Liver (tissue), 9 donors: ENCODE measurements around the gene TRIM25. TPM values are rescaled to one million over a fixed set of nuclear protein-coding genes. Genes with fewer than 3 reads are reported as not detected.
A peak's percentile ranks its signal among the peaks of the same experiment; 100 is the strongest.

ENCODE experiments used
- DNase-seq: peaks from one replicate; pipeline ENCODE4 v3.0.0-alpha.2; 2017; ENCODE audit warnings: low spot score
- H3K27ac ChIP-seq, 2 donors: one replicate each; pipeline ENCODE4 v1.7.0; 2013; ENCODE audit warnings: inconsistent platforms in 2 of 2, low read length in 2 of 2, control low read depth in 1 of 2, low read depth in 1 of 2, mild to moderate bottlenecking in 1 of 2
- H3K27me3 ChIP-seq, 4 donors: one replicate each; pipeline versions ENCODE4 v1.6.1 to v1.7.0; 2013; ENCODE audit warnings: low read length in 3 of 4, inconsistent platforms in 1 of 4, mild to moderate bottlenecking in 1 of 4, moderate library complexity in 1 of 4; ENCODE audit not compliant: control insufficient read depth in 4 of 4, insufficient read depth in 4 of 4
- H3K36me3 ChIP-seq, 4 donors: one replicate each; pipeline versions ENCODE4 v1.6.1 to v1.7.0; 2013; ENCODE audit warnings: low read length in 3 of 4, mild to moderate bottlenecking in 3 of 4, low read depth in 1 of 4, moderate library complexity in 1 of 4; ENCODE audit not compliant: control insufficient read depth in 4 of 4, insufficient read depth in 3 of 4
- H3K4me1 ChIP-seq, 4 donors: one replicate each; pipeline versions ENCODE4 v1.6.1 to v1.7.0; 2013; ENCODE audit warnings: low read length in 3 of 4, mild to moderate bottlenecking in 3 of 4, moderate library complexity in 1 of 4; ENCODE audit not compliant: control insufficient read depth in 4 of 4, insufficient read depth in 4 of 4
- H3K4me3 ChIP-seq, 3 donors: one replicate each; pipeline versions ENCODE4 v1.6.1 to v1.7.0; 2013; ENCODE audit warnings: low read length in 3 of 3, control low read depth in 1 of 3, low read depth in 1 of 3, mild to moderate bottlenecking in 1 of 3
- H3K9ac ChIP-seq, 2 donors: one replicate each; pipeline ENCODE4 v1.7.0; 2013; ENCODE audit warnings: low read length in 2 of 2, mild to moderate bottlenecking in 2 of 2, moderate library complexity in 2 of 2, control low read depth in 1 of 2, low read depth in 1 of 2
- H3K9me3 ChIP-seq, 4 donors: one replicate each; pipeline versions ENCODE4 v1.6.1 to v1.7.0; 2013; ENCODE audit warnings: low read length in 3 of 4; ENCODE audit not compliant: control insufficient read depth in 4 of 4
- ATF3 ChIP-seq: IDR thresholded peaks from 2 replicates; pipeline ENCODE4 v1.6.1; 2016; ENCODE audit warnings: antibody characterized with exemption
- CTCF ChIP-seq: fragments of 150-350 bp; IDR thresholded peaks from 2 replicates; pipeline ENCODE4 v1.5.1; 2017; ENCODE audit warnings: improper control_type of control experiment, low read depth, low read length; ENCODE audit not compliant: missing input control
- EGR1 ChIP-seq, 2 donors: IDR thresholded peaks; 2 replicates each; pipeline ENCODE4 v1.6.1; 2016 to 2018; ENCODE audit warnings: antibody characterized with exemption in 2 of 2, low read depth in 2 of 2
- FOXA1 ChIP-seq: IDR thresholded peaks from 2 replicates; pipeline ENCODE4 v1.6.1; 2016; ENCODE audit warnings: antibody characterized with exemption
- FOXA2 ChIP-seq: IDR thresholded peaks from 2 replicates; pipeline ENCODE4 v1.6.1; 2016; ENCODE audit warnings: antibody characterized with exemption
- GABPA ChIP-seq, 2 donors: IDR thresholded peaks in 1 of 2; conservative IDR thresholded peaks in 1 of 2; 2 replicates each; pipeline ENCODE4 v1.6.1; 2016; ENCODE audit warnings: antibody characterized with exemption in 2 of 2, mild to moderate bottlenecking in 1 of 2, moderate library complexity in 1 of 2
- HNF4A ChIP-seq, 2 donors: conservative IDR thresholded peaks; 2 replicates each; pipeline ENCODE4 v1.6.1; 2016; ENCODE audit warnings: antibody characterized with exemption in 2 of 2, mild to moderate bottlenecking in 2 of 2
- HNF4G ChIP-seq: IDR thresholded peaks from 2 replicates; pipeline ENCODE4 v1.6.1; 2016; ENCODE audit warnings: antibody characterized with exemption
- JUND ChIP-seq, 2 donors: IDR thresholded peaks; 2 replicates each; pipeline ENCODE4 v1.6.1; 2016; ENCODE audit warnings: antibody characterized with exemption in 2 of 2
- MAX ChIP-seq: IDR thresholded peaks from 2 replicates; pipeline ENCODE4 v1.6.1; 2016; ENCODE audit warnings: antibody characterized with exemption
- NR2F2 ChIP-seq: IDR thresholded peaks from 2 replicates; pipeline ENCODE4 v1.6.1; 2016; ENCODE audit warnings: antibody characterized with exemption
- RAD21 ChIP-seq, 2 donors: IDR thresholded peaks; 2 replicates each; pipeline ENCODE4 v1.6.1; 2016; ENCODE audit warnings: antibody characterized with exemption in 2 of 2, mild to moderate bottlenecking in 2 of 2
- REST ChIP-seq: IDR thresholded peaks from 2 replicates; pipeline ENCODE4 v1.6.1; 2016; ENCODE audit warnings: antibody characterized with exemption, mild to moderate bottlenecking
- RXRA ChIP-seq, 2 donors: IDR thresholded peaks; 2 replicates each; pipeline ENCODE4 v1.6.1; 2017 to 2018; ENCODE audit warnings: antibody characterized with exemption in 2 of 2, mild to moderate bottlenecking in 1 of 2
- SP1 ChIP-seq: IDR thresholded peaks from 2 replicates; pipeline ENCODE4 v1.6.1; 2018; ENCODE audit warnings: antibody characterized with exemption, mild to moderate bottlenecking
- TAF1 ChIP-seq: conservative IDR thresholded peaks from 2 replicates; pipeline ENCODE4 v1.6.1; 2016; ENCODE audit warnings: antibody characterized with exemption, mild to moderate bottlenecking
- YY1 ChIP-seq: IDR thresholded peaks from 2 replicates; pipeline ENCODE4 v1.6.1; 2016; ENCODE audit warnings: antibody characterized with exemption, mild to moderate bottlenecking
- ZBTB33 ChIP-seq: IDR thresholded peaks from 2 replicates; pipeline ENCODE4 v1.6.1; 2016; ENCODE audit warnings: antibody characterized with exemption
- WGBS: extraction: QIAGEN DNeasy Blood & Tissue Kit; methylation state at CpG from one replicate; pipeline ENCODE4 v1.1.7; 2013; 5-methylcytosine and 5-hydroxymethylcytosine counted together
- polyA plus RNA-seq, 2 donors: library from polyadenylated mRNA; stranded (reverse) in 1 of 2; unstranded in 1 of 2; fragments of 200-250 nt in 1 of 2; fragments of >200 nt in 1 of 2; fragmentation: Nextera tagmentation in 1 of 2; extraction: Ambion mirVana in 1 of 2; gene quantifications; one replicate each; pipeline versions ENCODE4 v1.2.1 to v1.2.3, GENCODE V29; 2013 to 2015
- total RNA-seq, 2 donors: library from RNA; depleted of rRNA; stranded (reverse); fragments of >200 nt; gene quantifications; one replicate each; pipeline ENCODE4 v1.2.3, GENCODE V29; 2014
- donor health status: healthy.
- donor health status: healthy.
- donor health status: healthy.
- donor health status: healthy.
- donor health status: healthy.

Gene TRIM25
- total and polyA plus RNA-seq, 4 donors: 10.8 to 64.5 (median 15.6) TPM

- TF ChIP-seq CTCF (no peak), ATF3 (no peak)
Observed at GRCh38 chr17:56930739-56931337, 17.0 kb upstream of the TRIM25 start (continued).

- no peaks in the 10 kb centered on the region for H3K9me3 ChIP-seq
- no peak for TF ChIP-seq JUND (IDR thresholded peaks at IDR 0.05)
- TF ChIP-seq HNF4A (conservative IDR thresholded peaks at IDR 0.05): peak; percentile 25 to 64
- peaks cover 0 to 7% (median 2%) of the 10 kb centered on the region in 4 donors for H3K36me3 ChIP-seq
- no peaks in the 10 kb centered on the region for H3K27me3 ChIP-seq
- no peak for DNase-seq
- no peak overlapping the region for H3K9ac ChIP-seq
- no peak overlapping the region for H3K4me3 ChIP-seq
- H3K27ac ChIP-seq: no peak overlapping the region
- peaks cover 0 to 6% (median 5%) of the 10 kb centered on the region in 4 donors for H3K4me1 ChIP-seq
Observed at GRCh38 chr17:56929362-56929969, 15.6 kb upstream of the TRIM25 start.

- Histone ChIP-seq H3K4me3 (no peak overlapping the region), H3K27ac (no peak overlapping the region), H3K9me3 (no peaks in the 10 kb centered on the region), H3K36me3 (no peaks in the 10 kb centered on the region), H3K9ac (no peak overlapping the region), H3K27me3 (no peaks in the 10 kb centered on the region), H3K4me1 (peaks cover 0 to 6% (median 5%) of the 10 kb centered on the region in 4 donors)
- no peak for DNase-seq
- TF ChIP-seq EGR1 (IDR thresholded peaks at IDR 0.05; ENCODE audit: low read depth in 2 of 2) (no peak), RAD21 (IDR thresholded peaks at IDR 0.05) (no peak), HNF4G (no peak), HNF4A (conservative IDR thresholded peaks at IDR 0.05) (no peak), FOXA1 (no peak), SP1 (no peak), ATF3 (no peak), TAF1 (no peak), ZBTB33 (no peak), RXRA (IDR thresholded peaks at IDR 0.05) (no peak), YY1 (no peak), REST (no peak), GABPA (IDR thresholded peaks at IDR 0.05 in 1 of 2, conservative IDR thresholded peaks at IDR 0.05 in 1 of 2) (no peak), CTCF (no peak), FOXA2 (no peak), JUND (IDR thresholded peaks at IDR 0.05) (no peak), NR2F2 (no peak), MAX (no peak)
- 96% methylated on average over 2 of the region's 2 CpGs for WGBS
Observed at GRCh38 chr17:56928586-56928985, 14.7 kb upstream of the TRIM25 start.
